H1 (cell line): ENCODE results near the gene PHKG2. TPM values are rescaled to one million over a fixed set of nuclear protein-coding genes. Genes with fewer than 3 reads are reported as not detected.

Experiments
- CTCF ChIA-PET: fragments of 300-600 bp; sonication (Branson Sonifier 250); formaldehyde crosslinking; loops from one replicate; lab custom pipeline; 2021; ENCODE audit not compliant: partially characterized antibody; lab: Charles Lee
- POLR2A ChIA-PET: fragments of 300-600 bp; sonication (Branson Sonifier 250); formaldehyde crosslinking; loops from one replicate; lab custom pipeline; 2021; ENCODE audit warnings: inconsistent platforms; ENCODE audit not compliant: partially characterized antibody; lab: Charles Lee
- DNase-seq, 2 experiments: peaks; one replicate each; pipeline versions ENCODE4 v3.0.0 to v3.0.0-alpha.2; 2010 to 2022; ENCODE audit warnings: low spot score in 2 of 2, low read depth in 1 of 2, mixed read lengths in 1 of 2
- FAIRE-seq: peaks from 2 replicates; lab custom pipeline; 2011; peaks lifted over from hg19 to GRCh38; lab: Jason Lieb, UNC
- H2AFZ ChIP-seq: 2 replicates; pipeline ENCODE4 v1.8.1; 2012; ENCODE audit warnings: low read length, inconsistent platforms
- H2AK5ac ChIP-seq: 2 replicates; pipeline ENCODE4 v1.6.1; 2013; ENCODE audit warnings: low read depth, low read length
- H2BK120ac ChIP-seq: replicated peaks from 2 replicates; pipeline ENCODE3; 2013; ENCODE audit warnings: low read depth, low read length, inconsistent platforms
- H2BK12ac ChIP-seq: 2 replicates; pipeline ENCODE4 v1.6.1; 2013; ENCODE audit warnings: low read depth, low read length
- H2BK15ac ChIP-seq: 2 replicates; pipeline ENCODE4 v1.6.1; 2013; ENCODE audit warnings: low read length
- H2BK20ac ChIP-seq: 2 replicates; pipeline ENCODE4 v1.6.1; 2013; ENCODE audit warnings: low read length
- H2BK5ac ChIP-seq: 2 replicates; pipeline ENCODE4 v1.6.1; 2013; ENCODE audit warnings: low read depth, low read length
- H3K14ac ChIP-seq: 2 replicates; pipeline ENCODE4 v1.6.1; 2013; ENCODE audit warnings: inconsistent platforms; ENCODE audit not compliant: insufficient read length
- H3K18ac ChIP-seq: 2 replicates; pipeline ENCODE4 v1.6.1; 2013; ENCODE audit warnings: low read length; ENCODE audit errors: extremely low read depth
- H3K23ac ChIP-seq: 2 replicates; pipeline ENCODE4 v1.6.1; 2013; ENCODE audit warnings: inconsistent platforms; ENCODE audit not compliant: insufficient read length
- H3K23me2 ChIP-seq: 2 replicates; pipeline ENCODE4 v1.6.1; 2013; ENCODE audit warnings: low read depth, low read length
- H3K27ac ChIP-seq: 2 replicates; pipeline ENCODE4 v1.6.1; 2011; ENCODE audit warnings: low read depth, low read length, inconsistent platforms
- H3K27me3 ChIP-seq, 4 experiments: replicated peaks in 1 of 4; 1 replicate in 1 of 4; 2 replicates in 3 of 4; pipeline versions ENCODE4 v1.6.1 to v1.8.1; 2011 to 2013; ENCODE audit warnings: low read length in 3 of 4, mild to moderate bottlenecking in 3 of 4, inconsistent platforms in 2 of 4, mixed read lengths in 2 of 4, moderate library complexity in 1 of 4; ENCODE audit not compliant: control insufficient read depth in 3 of 4, insufficient read depth in 3 of 4; ENCODE audit errors: extremely low read depth in 1 of 4
- H3K36me3 ChIP-seq, 4 experiments: 2 replicates each; pipeline versions ENCODE4 v1.6.1 to v1.8.1; 2011 to 2013; ENCODE audit warnings: mild to moderate bottlenecking in 4 of 4, low read length in 3 of 4, moderate library complexity in 2 of 4, control low read depth in 1 of 4, inconsistent platforms in 1 of 4; ENCODE audit not compliant: insufficient read depth in 4 of 4, control insufficient read depth in 2 of 4
- H3K4ac ChIP-seq: replicated peaks from 2 replicates; pipeline ENCODE3; 2013; ENCODE audit warnings: low read length, low read depth, mixed read lengths, inconsistent platforms; ENCODE audit not compliant: insufficient read length
- H3K4me1 ChIP-seq, 4 experiments: replicated peaks in 1 of 4; 1 replicate in 1 of 4; 2 replicates in 3 of 4; pipeline versions ENCODE4 v1.6.1 to v1.8.1; 2011 to 2013; ENCODE audit warnings: low read length in 3 of 4, inconsistent platforms in 2 of 4, mixed read lengths in 1 of 4; ENCODE audit not compliant: insufficient read depth in 4 of 4, control insufficient read depth in 3 of 4
- H3K4me2 ChIP-seq, 2 experiments: 2 replicates each; pipeline versions ENCODE4 v1.6.1 to v1.8.1; 2011 to 2013; ENCODE audit warnings: low read depth in 2 of 2, low read length in 2 of 2, control low read depth in 1 of 2, inconsistent platforms in 1 of 2, mild to moderate bottlenecking in 1 of 2; ENCODE audit not compliant: insufficient read depth in 1 of 2
- H3K4me3 ChIP-seq, 4 experiments: fragments of 200-600, 300-600 bp in 1 of 4; sonication (generic), shearing (Covaris generic), sonication (Bioruptor Twin) in 1 of 4; 2 replicates each; pipeline versions ENCODE4 v1.5.1 to v1.8.1; 2011 to 2016; ENCODE audit warnings: low read length in 4 of 4, low read depth in 3 of 4, control low read depth in 2 of 4, inconsistent platforms in 2 of 4, mild to moderate bottlenecking in 2 of 4, mixed read lengths in 1 of 4, moderate library complexity in 1 of 4; ENCODE audit not compliant: insufficient read depth in 2 of 4; ENCODE audit errors: extremely low read depth in 1 of 4
- H3K56ac ChIP-seq: replicated peaks from 2 replicates; pipeline ENCODE3; 2013; ENCODE audit warnings: low read depth, mild to moderate bottlenecking, mixed read lengths, low read length, inconsistent platforms; ENCODE audit not compliant: insufficient read length
- H3K79me1 ChIP-seq: 2 replicates; pipeline ENCODE4 v1.6.1; 2013; ENCODE audit warnings: low read depth, low read length, control low read depth
- H3K79me2 ChIP-seq, 2 experiments: 2 replicates each; pipeline versions ENCODE4 v1.6.1 to v1.8.1; 2012 to 2013; ENCODE audit warnings: low read length in 2 of 2, mild to moderate bottlenecking in 2 of 2, inconsistent platforms in 1 of 2; ENCODE audit not compliant: insufficient read depth in 2 of 2, control insufficient read depth in 1 of 2
- H3K9ac ChIP-seq, 4 experiments: replicated peaks in 1 of 4; 1 replicate in 1 of 4; 2 replicates in 3 of 4; pipeline versions ENCODE4 v1.6.1 to v1.8.1; 2011 to 2013; ENCODE audit warnings: low read depth in 3 of 4, low read length in 3 of 4, control low read depth in 2 of 4, mild to moderate bottlenecking in 2 of 4, moderate library complexity in 2 of 4, inconsistent platforms in 1 of 4; ENCODE audit errors: extremely low read depth in 1 of 4
- H3K9me3 ChIP-seq, 2 experiments: 2 replicates each; pipeline versions ENCODE4 v1.6.1 to v1.8.1; 2012 to 2013; ENCODE audit warnings: mild to moderate bottlenecking in 2 of 2, moderate library complexity in 2 of 2, control low read depth in 1 of 2, inconsistent platforms in 1 of 2, low read depth in 1 of 2, low read length in 1 of 2, mixed read lengths in 1 of 2; ENCODE audit not compliant: insufficient read depth in 2 of 2
- H4K20me1 ChIP-seq, 2 experiments: replicated peaks in 1 of 2; 2 replicates each; pipeline versions ENCODE3 to v1.8.1; 2011 to 2013; ENCODE audit warnings: inconsistent platforms in 2 of 2, low read length in 2 of 2, mild to moderate bottlenecking in 1 of 2; ENCODE audit not compliant: insufficient read depth in 2 of 2, control insufficient read depth in 1 of 2
- H4K5ac ChIP-seq: 2 replicates; pipeline ENCODE4 v1.6.1; 2013; ENCODE audit warnings: low read length, low read depth, mixed read lengths, inconsistent platforms; ENCODE audit not compliant: insufficient read length
- H4K8ac ChIP-seq: 2 replicates; pipeline ENCODE4 v1.8.0; 2013; ENCODE audit warnings: mild to moderate bottlenecking, moderate library complexity, low read length, inconsistent platforms; ENCODE audit not compliant: insufficient read depth; ENCODE audit errors: extremely low read depth
- H4K91ac ChIP-seq: replicated peaks from 2 replicates; pipeline ENCODE3; 2013; ENCODE audit warnings: low read length, mixed read lengths, inconsistent platforms; ENCODE audit not compliant: insufficient read length
- MAX ChIP-seq: IDR thresholded peaks from 2 replicates; pipeline ENCODE4 v1.6.1; 2012; ENCODE audit warnings: inconsistent platforms
- USF2 ChIP-seq: IDR thresholded peaks from 2 replicates; pipeline ENCODE4 v1.6.1; 2011; ENCODE audit warnings: low read length, improper control_type of control experiment
- WGBS, 2 experiments: shearing (Covaris generic) in 1 of 2; methylation state at CpG; one replicate each; pipeline versions ENCODE4 v1.1.6 to v1.1.7; 2013 to 2015; ENCODE audit warnings: low lambda C conversion rate in 2 of 2, mixed read lengths in 2 of 2, inconsistent platforms in 1 of 2, low coverage in 1 of 2, missing lambda C conversion rate in 1 of 2; ENCODE audit not compliant: insufficient replicate concordance in 2 of 2, insufficient coverage in 1 of 2, insufficient read length in 1 of 2; ENCODE audit errors: extremely low coverage in 1 of 2, missing lambda C conversion rate in 1 of 2; 5-methylcytosine and 5-hydroxymethylcytosine counted together
- polyA plus RNA-seq, 7 experiments: library from polyadenylated mRNA; depleted of rRNA in 3 of 7; stranded (reverse) in 5 of 7; unstranded in 2 of 7; fragments of >200 nt in 5 of 7; fragments of 200-250 nt in 2 of 7; gene quantifications; 1 replicate in 5 of 7; 2 replicates in 1 of 7; 4 replicates in 1 of 7; pipeline versions ENCODE4 v1.2.1 to v1.2.3, GENCODE V29; 2011 to 2013; ENCODE audit warnings: missing spikeins in 2 of 7, mixed read lengths in 2 of 7
- total RNA-seq: library from RNA; stranded (reverse); fragmentation: NEBNext Ultra II Directional; extraction: Animal tissue kit (Norgen Biotek cat#: 25700); gene quantifications from 2 replicates; pipeline ENCODE4 v1.2.1, GENCODE V29; 2021

PHKG2 gene
- total and polyA plus RNA-seq, 2 of the 8 experiments (the other 6 are each of a cell fraction or from before 2014, with no cell fraction given) = 36.0 to 53.4 TPM

GRCh38 chr16:30723725-30724355 is 24.4 kb upstream of the PHKG2 start:
- Histone ChIP-seq H4K91ac (no peak overlapping the region), H4K8ac (peak overlapping the region; percentile 35; the same call in 1 of the 2 replicates), H2BK20ac (no peak overlapping the region), H2AFZ (no peak overlapping the region), H3K36me3 (peaks cover 35 to 63% (median 58%) of the 10 kb centered on the region in 4 experiments), H3K14ac (no peak overlapping the region), H3K79me2 (no peaks in the 10 kb centered on the region; a peak in 1 of 4 replicates), H3K79me1 (peaks cover 6% of the 10 kb centered on the region; the same call in 1 of the 2 replicates), H3K27ac (no peak overlapping the region), H2AK5ac (no peak overlapping the region), H3K4me1 (peaks cover 0 to 3% (median 3%) of the 10 kb centered on the region in 4 experiments; a peak in 2 of 7 replicates), H3K4ac (no peak overlapping the region), H3K4me2 (no peak overlapping the region), H2BK120ac (no peak overlapping the region), H4K5ac (no peak overlapping the region), H3K23ac (no peak overlapping the region), H2BK12ac (no peak overlapping the region), H3K18ac (no peak overlapping the region), H4K20me1 (peaks cover 8 to 30% of the 10 kb centered on the region in 2 experiments), H3K56ac (no peak overlapping the region), H3K9ac (no peak overlapping the region), H2BK15ac (no peak overlapping the region), H3K4me3 (no peak overlapping the region), H2BK5ac (no peak overlapping the region), H3K9me3 (no peaks in the 10 kb centered on the region), H3K27me3 (no peaks in the 10 kb centered on the region), H3K23me2 (no peaks in the 10 kb centered on the region)
- no peak for TF ChIP-seq MAX
- TF ChIP-seq USF2 = no peak
- ChIA-PET POLR2A (interaction anchor here (1.1 to 6.8 kb wide), 9 partner anchors 9 to 54 kb away, joined by 3 to 80 read pairs (median 9); partner anchors contain the start of gene SRCAP), CTCF (interaction anchor here (1.1 to 2.1 kb wide), 2 partner anchors 13 to 55 kb away, joined by 4 to 8 read pairs; no protein-coding TSS in a partner anchor)
- FAIRE-seq (no peak), DNase-seq (no peak)
- WGBS, 2 experiments = 95% methylated on average over 12 of the region's 12 CpGs; no CpG with 5 or more reads in 1 of the 2 experiments
